ENCODE results near the gene INSC.
"Not testable (repeated sequence)": the region's sequence is repeated elsewhere in the genome, so short reads cannot be mapped to it uniquely, and the experiment has no call there.

The INSC gene

GRCh38 chr11:15114501-15115475, at the start of gene INSC:
TSS of gene INSC (plus strand) at chr11:15114923. CDS start at chr11:15149175, 34,252 bp downstream.
- no peak for DNase-seq (ENCODE audit: low read depth in 2 of 2)

GRCh38 chr11:15069751-15070150, 45.0 kb upstream of the INSC start:
- DNase-seq (ENCODE audit: low read depth in 2 of 2), result not testable (repeated sequence)

- DNase-seq (ENCODE audit: low read depth in 2 of 2), result no peak
Observed at GRCh38 chr11:15071556-15072255, 43.0 kb upstream of the INSC start.

GRCh38 chr11:15072551-15073143, 42.1 kb upstream of the INSC start:
- DNase-seq (ENCODE audit: low read depth in 2 of 2), result no peak

GRCh38 chr11:15073361-15074205, 41.1 kb upstream of the INSC start, which contains the start of gene CALCB:
TSS of gene CALCB (plus strand) at chr11:15073593. CDS start at chr11:15074719, 1,126 bp downstream.
- DNase-seq (ENCODE audit: low read depth in 2 of 2), result no peak

GRCh38 chr11:15074206-15075161, 40.2 kb upstream of the INSC start:
- peak; percentile 2 to 10 for DNase-seq (ENCODE audit: low read depth in 2 of 2)

- DNase-seq (ENCODE audit: low read depth in 2 of 2), result no peak
Observed at GRCh38 chr11:15075162-15075526, 39.6 kb upstream of the INSC start.

GRCh38 chr11:15091175-15091574, 23.5 kb upstream of the INSC start:
- no peak for DNase-seq (ENCODE audit: low read depth in 2 of 2)

- DNase-seq (ENCODE audit: low read depth in 2 of 2), result no peak
Observed at GRCh38 chr11:15091625-15092024, 23.1 kb upstream of the INSC start.

- DNase-seq (ENCODE audit: low read depth in 2 of 2), result no peak
Observed at GRCh38 chr11:15093432-15093831, 21.3 kb upstream of the INSC start.

- no peak for DNase-seq (ENCODE audit: low read depth in 2 of 2)
Observed at GRCh38 chr11:15095736-15096228, 18.9 kb upstream of the INSC start.

GRCh38 chr11:15097411-15097810, 17.3 kb upstream of the INSC start:
- no peak for DNase-seq (ENCODE audit: low read depth in 2 of 2)

GRCh38 chr11:15099267-15099666, 15.5 kb upstream of the INSC start:
- DNase-seq (ENCODE audit: low read depth in 2 of 2), result no peak

GRCh38 chr11:15101072-15101709, 13.5 kb upstream of the INSC start:
- DNase-seq (ENCODE audit: low read depth in 2 of 2), result peak; percentile 12 to 31

GRCh38 chr11:15104166-15104565, 10.6 kb upstream of the INSC start:
- no peak for DNase-seq (ENCODE audit: low read depth in 2 of 2)

GRCh38 chr11:15106201-15106965, 8.3 kb upstream of the INSC start:
- peak; percentile 6 to 13 for DNase-seq (ENCODE audit: low read depth in 2 of 2)

- no peak for DNase-seq (ENCODE audit: low read depth in 2 of 2)
Observed at GRCh38 chr11:15107730-15108515, 6.8 kb upstream of the INSC start.

GRCh38 chr11:15108592-15109130, 6.1 kb upstream of the INSC start:
- no peak for DNase-seq (ENCODE audit: low read depth in 2 of 2)
